Parathyroid adenoma (tissue), 2 donors: ENCODE measurements around the gene ARHGEF11.

ENCODE experiments used
- H2AFZ ChIP-seq: fragments of 300-600 bp; sonication (generic); one replicate; pipeline ENCODE4 v1.7.0; 2017; ENCODE audit warnings: antibody characterized with exemption, mild to moderate bottlenecking
- H3K27ac ChIP-seq: fragments of 300-600 bp; sonication (generic); one replicate; pipeline ENCODE4 v1.7.0; 2017
- H3K27me3 ChIP-seq: fragments of 300-600 bp; sonication (generic); one replicate; pipeline ENCODE4 v1.7.0; 2017; ENCODE audit warnings: low read length; ENCODE audit not compliant: control insufficient read depth, insufficient read depth
- H3K36me3 ChIP-seq: fragments of 300-600 bp; sonication (generic); one replicate; pipeline ENCODE4 v1.7.0; 2017; ENCODE audit warnings: low read length; ENCODE audit not compliant: control insufficient read depth, insufficient read depth
- H3K4me1 ChIP-seq: fragments of 300-600 bp; sonication (generic); one replicate; pipeline ENCODE4 v1.7.0; 2017; ENCODE audit warnings: control low read depth
- H3K4me2 ChIP-seq: fragments of 300-600 bp; sonication (generic); one replicate; pipeline ENCODE4 v1.7.0; 2017; ENCODE audit warnings: low read length
- H3K4me3 ChIP-seq: fragments of 300-600 bp; sonication (generic); one replicate; pipeline ENCODE4 v1.7.0; 2017; ENCODE audit warnings: low read depth, low read length
- H3K79me2 ChIP-seq: fragments of 300-600 bp; sonication (generic); one replicate; pipeline ENCODE4 v1.7.0; 2017; ENCODE audit warnings: control low read depth
- H3K9ac ChIP-seq: fragments of 300-600 bp; sonication (generic); one replicate; pipeline ENCODE4 v1.7.0; 2017; ENCODE audit warnings: mild to moderate bottlenecking
- H3K9me3 ChIP-seq: fragments of 300-600 bp; sonication (generic); one replicate; pipeline ENCODE4 v1.7.0; 2017; ENCODE audit warnings: low read length; ENCODE audit not compliant: control insufficient read depth
- TF ChIP-seq, protein P1 (sequence below): fragments of 300-600 bp; sonication (generic); IDR thresholded peaks from one replicate; pipeline ENCODE4 v1.7.0; 2017; ENCODE audit warnings: antibody characterized with exemption, mild to moderate bottlenecking
- donor health status: primary hyperparathyroidism.

ARHGEF11 gene

DNA sequence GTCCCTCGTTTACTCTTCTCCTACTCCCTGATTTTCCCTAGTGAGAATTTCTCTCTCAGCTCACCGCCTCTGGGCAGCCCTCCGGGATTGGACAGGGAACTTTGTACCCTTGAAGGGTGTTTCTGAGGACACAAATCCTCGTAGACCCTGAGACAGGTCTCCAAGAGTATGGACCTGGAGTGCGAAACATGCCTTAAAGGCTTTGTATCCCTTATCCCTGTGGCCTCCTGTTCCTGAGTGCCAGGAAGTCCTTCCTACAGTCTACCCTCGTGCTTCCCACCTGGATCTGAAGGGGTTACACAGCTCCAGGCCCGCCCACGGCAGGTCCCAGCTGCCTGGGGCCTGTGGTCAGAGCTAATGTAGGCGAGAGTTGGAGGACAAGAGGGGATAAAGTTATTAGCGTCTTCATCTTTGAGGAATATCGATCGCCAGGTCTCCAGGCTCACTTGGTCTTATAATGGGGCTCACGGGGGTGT, 159.6 kb downstream of the ARHGEF11 start:
- TF ChIP-seq, protein P1, sequence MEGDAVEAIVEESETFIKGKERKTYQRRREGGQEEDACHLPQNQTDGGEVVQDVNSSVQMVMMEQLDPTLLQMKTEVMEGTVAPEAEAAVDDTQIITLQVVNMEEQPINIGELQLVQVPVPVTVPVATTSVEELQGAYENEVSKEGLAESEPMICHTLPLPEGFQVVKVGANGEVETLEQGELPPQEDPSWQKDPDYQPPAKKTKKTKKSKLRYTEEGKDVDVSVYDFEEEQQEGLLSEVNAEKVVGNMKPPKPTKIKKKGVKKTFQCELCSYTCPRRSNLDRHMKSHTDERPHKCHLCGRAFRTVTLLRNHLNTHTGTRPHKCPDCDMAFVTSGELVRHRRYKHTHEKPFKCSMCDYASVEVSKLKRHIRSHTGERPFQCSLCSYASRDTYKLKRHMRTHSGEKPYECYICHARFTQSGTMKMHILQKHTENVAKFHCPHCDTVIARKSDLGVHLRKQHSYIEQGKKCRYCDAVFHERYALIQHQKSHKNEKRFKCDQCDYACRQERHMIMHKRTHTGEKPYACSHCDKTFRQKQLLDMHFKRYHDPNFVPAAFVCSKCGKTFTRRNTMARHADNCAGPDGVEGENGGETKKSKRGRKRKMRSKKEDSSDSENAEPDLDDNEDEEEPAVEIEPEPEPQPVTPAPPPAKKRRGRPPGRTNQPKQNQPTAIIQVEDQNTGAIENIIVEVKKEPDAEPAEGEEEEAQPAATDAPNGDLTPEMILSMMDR = no peak
- Histone ChIP-seq H3K9ac (no peak overlapping the region), H3K4me1 (no peaks in the 10 kb centered on the region), H3K4me2 (no peak overlapping the region), H3K4me3 (no peak overlapping the region), H3K27ac (no peak overlapping the region), H2AFZ (no peak overlapping the region), H3K27me3 (no peaks in the 10 kb centered on the region), H3K9me3 (no peaks in the 10 kb centered on the region), H3K36me3 (no peaks in the 10 kb centered on the region), H3K79me2 (no peaks in the 10 kb centered on the region)

DNA sequence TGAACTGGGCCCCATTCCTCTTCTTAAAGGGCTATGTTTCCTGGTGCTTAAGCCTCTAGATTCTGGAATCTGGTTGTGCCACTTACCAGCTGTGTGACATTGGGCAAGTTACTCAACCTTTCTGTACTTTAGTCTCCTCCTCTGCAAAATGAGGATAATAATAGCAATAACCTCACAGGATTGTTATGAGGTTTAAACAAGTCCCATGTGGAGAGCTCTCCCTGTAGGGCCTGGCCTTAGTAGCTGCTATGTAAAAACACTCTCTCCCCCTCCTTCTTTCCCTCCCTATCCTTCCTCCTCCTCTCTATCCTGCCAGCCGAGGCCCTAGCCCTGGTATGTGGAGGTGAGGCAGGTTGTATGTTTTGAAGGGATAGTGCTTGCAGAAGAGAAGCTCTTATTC, 160.2 kb downstream of the ARHGEF11 start:
- H3K27me3 ChIP-seq = no peaks in the 10 kb centered on the region
- no peak overlapping the region for H2AFZ ChIP-seq
- no peak overlapping the region for H3K27ac ChIP-seq
- H3K4me3 ChIP-seq = no peak overlapping the region
- no peaks in the 10 kb centered on the region for H3K36me3 ChIP-seq
- H3K9ac ChIP-seq = no peak overlapping the region
- H3K4me2 ChIP-seq = no peak overlapping the region
- H3K79me2 ChIP-seq = no peaks in the 10 kb centered on the region
- no peaks in the 10 kb centered on the region for H3K9me3 ChIP-seq
- TF ChIP-seq, protein P1 = no peak
- no peaks in the 10 kb centered on the region for H3K4me1 ChIP-seq
